Stimulated activated CD8-positive, alpha-beta memory T cell treated with anti-CD3 and anti-CD28 coated beads, Interleukin-15, amount 100 ng/mL, for 1 hour (primary cell): ENCODE data around the gene FPGT.
"Not testable (repeated sequence)": the region's sequence is repeated elsewhere in the genome, so short reads cannot be mapped to it uniquely, and the experiment has no call there.

Source experiments
- DNase-seq: peaks from one replicate; pipeline ENCODE4 v3.0.0-alpha.2; 2020; ENCODE audit warnings: low read depth

The FPGT gene

DNA sequence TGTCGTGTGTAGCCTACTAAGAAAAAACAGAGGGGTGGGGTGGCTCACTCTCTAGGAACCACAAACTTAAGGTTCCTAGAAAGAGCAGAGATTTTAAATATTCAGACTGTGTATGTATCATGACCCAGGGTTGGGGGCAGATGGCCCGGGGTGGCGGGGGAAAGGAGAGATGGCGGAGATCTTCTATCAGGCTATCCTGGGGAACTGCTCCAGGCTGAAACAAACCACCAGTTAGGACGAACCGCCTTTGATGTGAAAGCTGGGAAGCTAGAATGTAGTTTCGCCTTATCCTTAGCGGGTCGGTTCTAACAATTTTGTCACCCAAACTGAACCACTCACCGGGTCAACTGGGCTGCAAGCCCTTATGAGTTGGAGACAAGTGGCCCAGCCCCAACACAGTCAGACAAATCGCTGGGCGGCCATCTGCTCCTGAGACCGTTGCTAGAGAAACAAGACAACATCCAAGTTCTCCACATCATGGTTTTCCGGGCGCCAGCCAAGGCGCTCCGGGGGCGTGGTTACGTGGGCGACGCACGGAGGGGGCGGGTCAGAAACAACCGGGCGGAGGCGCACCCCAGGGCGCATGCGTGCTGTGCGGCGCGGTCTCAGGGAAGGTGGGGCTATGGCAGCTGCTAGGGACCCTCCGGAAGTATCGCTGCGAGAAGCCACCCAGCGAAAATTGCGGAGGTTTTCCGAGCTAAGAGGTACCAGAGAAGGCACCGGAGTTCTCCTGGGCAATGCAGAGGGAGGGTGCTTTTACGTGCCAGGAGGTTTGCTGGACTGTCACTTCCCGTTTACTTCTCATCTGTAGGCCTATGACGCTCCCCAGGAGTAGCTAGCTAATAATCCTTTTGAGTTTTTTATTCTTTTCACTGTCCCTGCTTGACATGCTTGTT, at the start of gene FPGT, which contains the start of gene LRRIQ3:
FPGT (plus strand) TSS at position 586 of the 896 bp plus-strand sequence; CDS start at position 623, 37 bp downstream.
LRRIQ3 (minus strand) TSS at position 520 of the 896 bp plus-strand sequence. CDS start 14,492 bp downstream, outside the sequence.
- DNase-seq: peak; percentile 92

DNA sequence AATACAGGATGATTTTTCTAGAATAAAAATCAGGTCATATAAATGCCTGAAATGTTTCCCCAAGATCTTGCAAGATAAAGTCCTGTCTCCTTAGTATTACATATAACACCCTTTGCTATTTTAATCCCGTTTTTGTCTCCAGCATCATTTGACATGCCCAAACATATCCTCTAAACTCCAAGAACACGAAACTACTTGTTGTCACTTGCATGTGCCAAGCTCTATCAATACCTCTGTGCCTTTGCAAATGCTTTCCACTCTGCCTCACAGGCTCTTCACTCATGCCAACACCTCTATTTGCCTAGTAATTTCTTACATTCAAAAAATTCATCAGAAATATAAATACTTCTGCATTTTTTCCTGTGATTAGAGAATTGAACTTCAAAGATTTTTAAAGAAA, 38.0 kb upstream of the FPGT start:
- no peak for DNase-seq

DNA sequence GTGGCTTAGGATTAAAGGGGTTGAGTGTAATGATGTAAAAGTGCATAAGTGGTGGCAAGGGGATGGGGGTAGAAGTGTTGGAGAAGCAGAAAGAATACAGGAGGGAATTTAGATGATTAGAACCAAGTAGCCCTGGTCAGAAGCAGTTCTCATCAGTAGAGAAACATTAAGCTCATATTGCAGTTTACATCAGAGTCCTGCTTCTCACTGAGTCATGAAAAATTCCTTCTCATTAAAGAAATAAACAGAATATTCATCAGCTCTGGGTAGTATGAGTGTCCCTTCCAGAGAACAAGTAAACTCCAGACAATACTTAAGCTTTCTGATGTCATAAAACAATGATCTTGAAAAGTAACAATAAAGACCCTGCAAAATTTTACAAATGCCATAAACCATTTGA, 36.5 kb upstream of the FPGT start:
- no peak for DNase-seq

DNA sequence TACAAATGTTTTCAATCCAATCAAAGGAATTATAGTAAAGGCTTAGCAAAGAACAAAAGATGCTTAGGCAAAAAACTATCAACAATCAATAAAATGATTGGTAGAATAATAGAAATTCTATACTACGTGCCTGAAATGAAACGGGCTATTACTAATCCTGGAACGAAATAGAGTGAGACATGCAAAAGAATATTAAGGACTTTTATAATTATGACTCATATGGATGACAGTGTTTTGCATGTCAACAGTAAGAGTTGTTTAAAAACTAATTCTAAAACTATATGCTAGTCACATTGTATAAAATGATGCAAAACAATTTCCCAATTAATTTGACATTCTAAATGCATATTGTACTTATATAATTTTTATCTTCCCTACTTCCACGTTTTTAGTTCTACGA, 35.7 kb upstream of the FPGT start:
- no peak for DNase-seq

DNA sequence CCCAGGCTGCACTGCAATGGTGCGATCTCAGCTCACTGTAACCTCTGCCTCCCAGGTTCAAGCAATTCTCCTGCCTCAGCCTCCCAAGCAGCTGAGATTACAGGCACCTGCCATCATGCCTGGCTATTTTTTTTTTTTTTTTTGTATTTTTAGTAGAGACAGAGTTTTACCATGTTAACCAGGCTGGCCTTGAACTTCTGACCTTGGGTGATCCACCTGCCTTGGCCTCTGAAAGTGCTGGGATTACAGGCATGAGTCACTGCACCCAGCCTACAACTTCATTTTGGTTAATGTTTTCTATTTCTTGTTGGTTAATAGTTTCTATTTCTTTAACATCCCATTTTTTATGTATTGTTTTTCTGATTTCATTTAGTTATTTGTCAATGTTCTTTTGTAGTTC, 23.6 kb upstream of the FPGT start:
- DNase-seq: not testable (repeated sequence)

DNA sequence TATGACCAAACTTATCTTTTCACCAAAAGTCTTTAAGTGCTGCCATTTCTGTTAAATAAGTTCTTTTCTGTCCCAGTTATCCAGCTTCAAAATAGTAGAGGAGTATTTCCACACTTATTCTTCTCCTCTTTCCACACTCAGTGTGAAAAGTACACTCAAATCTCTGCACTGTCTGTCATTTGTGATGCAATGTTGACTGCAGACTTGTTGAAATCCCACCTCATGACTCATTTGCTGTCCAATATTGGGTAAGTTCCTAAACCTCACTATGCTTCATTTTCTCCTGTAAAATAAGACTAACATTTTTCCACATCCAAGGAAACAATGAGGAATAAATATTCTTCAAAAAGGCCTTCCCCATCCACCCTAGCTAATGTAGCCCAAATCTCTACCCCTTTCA, 17.6 kb upstream of the FPGT start:
- no peak for DNase-seq

DNA sequence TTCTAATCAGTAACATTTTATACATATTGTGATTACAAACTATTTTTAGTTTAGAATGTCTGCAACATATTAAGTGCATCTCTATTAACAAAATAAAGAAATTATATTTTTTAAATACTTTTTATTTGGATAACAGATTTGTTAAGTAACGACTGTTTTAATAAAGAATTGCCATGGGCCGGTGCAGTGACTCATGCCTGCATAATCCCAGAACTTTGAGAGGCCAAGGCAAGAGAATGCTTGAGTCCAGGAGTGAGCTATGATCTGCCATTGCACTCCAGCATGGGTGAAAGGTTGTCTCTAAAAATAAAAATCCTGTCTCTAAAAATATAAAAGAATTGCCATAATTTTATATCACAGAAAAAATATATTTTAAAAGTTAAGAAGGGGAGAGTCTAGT, 4.1 kb upstream of the FPGT start:
- DNase-seq: no peak

DNA sequence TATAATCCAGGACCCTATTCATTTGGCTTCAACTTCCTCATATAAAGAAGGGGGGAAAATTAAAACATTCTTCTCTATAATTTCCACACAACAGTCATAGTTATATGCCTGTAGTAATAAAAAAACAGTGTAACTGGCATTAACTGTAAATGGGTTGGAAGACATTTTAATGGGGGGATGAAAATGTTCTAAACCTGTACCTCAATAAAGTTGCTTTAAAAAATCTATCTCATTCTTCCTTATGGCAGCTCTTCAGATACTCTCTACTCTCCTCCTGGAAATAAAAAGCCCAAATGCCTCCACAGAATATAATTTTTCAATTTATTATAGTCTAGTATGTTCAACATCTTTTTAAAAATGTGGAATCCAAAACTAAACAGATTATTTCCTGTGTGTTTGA, 2.7 kb upstream of the FPGT start:
- DNase-seq: no peak

DNA sequence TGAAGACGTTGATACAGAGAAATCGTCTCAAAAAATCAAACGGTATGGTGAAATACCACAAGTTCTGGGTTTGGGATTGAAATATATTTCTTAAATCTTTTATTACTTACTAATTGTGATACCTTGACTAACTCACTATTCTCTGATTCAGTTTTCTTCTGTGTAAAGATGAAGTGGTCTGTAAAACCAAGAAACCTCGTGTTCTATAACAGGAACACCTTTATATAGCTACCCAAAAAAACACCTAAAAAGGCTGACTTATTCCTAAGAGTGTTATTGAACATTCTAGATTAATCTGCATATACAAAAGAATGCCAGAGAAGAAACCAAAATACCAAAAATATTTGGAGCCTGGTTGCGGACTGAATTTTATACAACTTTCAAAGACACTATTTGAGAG, 787 bp upstream of the FPGT start:
- no peak for DNase-seq

DNA sequence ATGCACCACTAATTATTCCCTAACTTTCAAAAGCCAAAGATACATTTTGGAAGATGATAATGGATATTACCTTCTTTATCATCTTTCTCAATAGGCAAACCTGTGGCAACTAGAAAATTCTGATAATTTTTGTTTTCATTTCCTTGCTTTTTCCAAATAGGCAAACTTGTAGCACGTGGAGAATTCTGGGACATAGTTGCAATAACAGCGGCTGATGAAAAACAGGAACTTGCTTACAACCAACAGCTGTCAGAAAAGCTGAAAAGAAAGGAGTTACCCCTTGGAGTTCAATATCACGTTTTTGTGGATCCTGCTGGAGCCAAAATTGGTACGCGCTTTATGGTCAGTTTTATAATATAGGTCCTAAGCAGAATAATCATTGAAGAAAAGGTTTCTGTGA, 1.5 kb downstream of the FPGT start:
- no peak for DNase-seq

DNA sequence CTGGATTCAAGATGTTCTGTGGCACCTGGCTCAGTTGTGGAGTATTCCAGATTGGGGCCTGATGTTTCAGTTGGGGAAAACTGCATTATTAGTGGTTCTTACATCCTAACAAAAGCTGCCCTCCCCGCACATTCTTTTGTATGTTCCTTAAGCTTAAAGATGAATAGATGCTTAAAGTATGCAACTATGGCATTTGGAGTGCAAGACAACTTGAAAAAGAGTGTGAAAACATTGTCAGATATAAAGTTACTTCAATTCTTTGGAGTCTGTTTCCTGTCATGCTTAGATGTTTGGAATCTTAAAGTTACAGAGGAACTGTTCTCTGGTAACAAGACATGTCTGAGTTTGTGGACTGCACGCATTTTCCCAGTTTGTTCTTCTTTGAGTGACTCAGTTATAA, 7.2 kb downstream of the FPGT start:
- no peak for DNase-seq

DNA sequence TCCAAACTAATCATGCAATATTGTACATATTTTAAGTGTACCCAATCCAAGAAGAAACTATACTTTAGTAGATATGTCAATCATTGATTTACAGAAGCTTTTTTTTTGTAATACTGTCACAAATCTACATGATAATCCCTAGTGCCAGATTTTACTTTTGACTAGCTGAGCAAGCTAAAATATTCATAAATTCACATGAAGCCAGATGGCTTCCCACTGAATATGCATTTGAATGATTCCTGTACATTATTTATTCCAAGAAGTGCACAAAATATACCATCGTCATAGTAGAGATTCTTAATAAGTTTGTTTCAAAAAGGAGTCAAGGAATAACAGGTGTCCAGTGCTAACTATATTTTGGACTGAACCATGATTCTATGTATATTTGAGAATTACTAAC, 17.2 kb downstream of the FPGT start:
- no peak for DNase-seq

DNA sequence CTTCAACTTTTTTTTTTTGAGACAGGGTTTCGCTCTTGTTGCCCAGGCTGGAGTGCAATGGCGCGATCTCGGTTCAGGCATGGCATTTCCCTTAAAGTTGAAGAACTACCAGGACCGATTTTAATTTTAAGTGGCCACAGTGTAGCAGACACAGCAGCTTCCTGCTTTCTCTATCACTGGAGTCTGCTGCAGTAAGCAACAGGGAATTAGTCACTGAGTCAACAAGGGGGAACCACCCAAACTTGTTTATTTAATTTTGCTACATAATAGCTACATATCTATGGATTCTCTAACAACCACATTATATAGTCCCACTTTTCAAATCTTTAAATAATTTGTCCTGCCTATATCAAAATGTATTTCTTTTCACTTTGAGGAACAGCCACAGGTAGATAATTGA, 24.7 kb downstream of the FPGT start:
- no peak for DNase-seq

DNA sequence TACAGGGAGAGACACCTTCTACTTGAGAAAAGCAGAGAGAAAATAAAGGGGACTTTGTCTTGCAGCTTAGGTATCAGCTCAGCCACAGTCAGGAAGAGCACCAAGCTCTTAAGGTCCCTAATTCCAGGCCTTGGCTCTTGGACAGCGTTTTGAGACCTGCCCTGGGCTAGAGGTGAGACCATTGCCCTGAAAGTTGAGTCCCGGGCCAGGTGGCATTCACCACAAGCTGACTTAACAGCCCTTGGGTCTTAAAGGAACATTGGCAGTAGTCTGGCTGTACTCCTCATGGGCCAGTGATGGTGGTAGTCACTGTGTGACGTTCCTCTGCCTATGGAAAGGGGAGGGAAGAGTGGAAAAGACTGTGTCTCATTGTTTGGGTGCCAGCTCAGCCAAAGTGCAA, 25.4 kb downstream of the FPGT start:
- DNase-seq: no peak

DNA sequence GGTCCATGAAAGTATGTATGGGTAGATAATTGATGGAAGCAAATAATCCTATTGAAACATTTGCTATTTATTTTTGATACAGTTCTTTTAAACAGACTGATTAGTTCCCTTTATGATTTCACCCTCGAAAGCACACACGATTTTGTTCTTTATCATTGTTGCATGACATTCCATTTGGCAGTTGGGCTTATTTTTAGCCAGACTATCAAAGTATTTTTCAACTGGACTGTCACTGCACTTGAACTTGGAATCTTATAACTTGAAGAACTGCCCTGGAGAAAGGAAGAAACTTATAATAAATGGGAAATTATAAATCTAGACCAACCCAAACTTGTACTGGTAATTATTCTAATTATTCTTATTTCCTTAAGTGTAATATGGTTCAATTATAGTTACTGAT, 37.1 kb downstream of the FPGT start, which contains the start of gene TNNI3K:
TNNI3K (plus strand) TSS at position 235 of the 400 bp plus-strand sequence; CDS start at position 300, 65 bp downstream.
- no peak for DNase-seq

DNA sequence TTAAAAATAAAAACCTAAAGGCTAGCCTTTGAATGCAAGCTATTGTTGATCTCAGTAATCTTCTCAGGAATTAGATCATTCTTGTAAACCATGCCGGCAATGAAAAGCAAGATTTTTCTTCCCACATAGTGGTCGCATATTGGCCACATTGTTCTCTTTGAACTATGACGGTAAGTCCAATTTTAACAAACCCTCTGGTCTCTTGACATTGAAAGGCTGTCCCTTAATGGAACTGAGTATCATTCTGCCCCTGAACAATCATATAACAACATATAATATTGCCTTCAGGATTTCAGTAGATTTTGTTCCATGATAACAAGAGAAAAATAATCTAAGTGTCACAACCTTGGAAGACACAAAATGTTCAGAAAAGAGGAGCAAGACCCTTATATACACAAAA, 38.4 kb downstream of the FPGT start:
- no peak for DNase-seq

DNA sequence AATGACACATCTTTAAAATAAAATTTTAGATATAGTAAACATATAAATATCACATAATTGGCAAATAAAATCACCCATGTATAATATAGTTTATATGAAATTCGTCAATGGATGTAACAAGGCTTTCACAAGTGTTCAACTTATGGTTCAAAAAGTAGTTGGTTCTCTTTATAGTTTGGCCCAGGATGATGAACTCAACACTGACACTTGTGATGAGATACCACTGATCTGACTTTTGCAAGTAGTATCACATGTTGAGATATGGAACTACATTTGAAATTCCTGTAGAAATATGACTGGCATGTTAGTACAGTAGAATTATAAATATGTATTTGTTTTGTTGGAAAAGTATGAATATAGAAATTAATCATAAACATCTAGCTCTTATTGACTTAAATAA, 39.0 kb downstream of the FPGT start:
- DNase-seq: no peak

DNA sequence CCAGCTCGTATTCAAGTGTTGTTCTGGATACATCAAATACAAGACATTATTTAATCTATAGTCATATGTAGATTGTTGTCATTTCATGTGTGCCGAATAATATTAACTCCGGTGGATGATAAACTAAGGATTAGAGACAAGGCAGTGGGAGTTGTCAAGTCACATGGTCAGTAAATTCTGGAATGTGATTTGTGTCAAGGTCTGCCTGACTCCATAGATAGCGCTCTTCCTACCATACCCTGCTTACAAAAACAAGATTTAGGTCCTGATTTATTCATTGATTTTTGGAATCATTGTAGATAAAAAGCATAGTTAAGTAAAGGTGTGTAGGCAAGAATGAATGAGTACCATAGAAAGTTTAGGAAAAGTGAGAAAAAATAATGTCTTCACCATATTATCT, 39.7 kb downstream of the FPGT start:
- no peak for DNase-seq

DNA sequence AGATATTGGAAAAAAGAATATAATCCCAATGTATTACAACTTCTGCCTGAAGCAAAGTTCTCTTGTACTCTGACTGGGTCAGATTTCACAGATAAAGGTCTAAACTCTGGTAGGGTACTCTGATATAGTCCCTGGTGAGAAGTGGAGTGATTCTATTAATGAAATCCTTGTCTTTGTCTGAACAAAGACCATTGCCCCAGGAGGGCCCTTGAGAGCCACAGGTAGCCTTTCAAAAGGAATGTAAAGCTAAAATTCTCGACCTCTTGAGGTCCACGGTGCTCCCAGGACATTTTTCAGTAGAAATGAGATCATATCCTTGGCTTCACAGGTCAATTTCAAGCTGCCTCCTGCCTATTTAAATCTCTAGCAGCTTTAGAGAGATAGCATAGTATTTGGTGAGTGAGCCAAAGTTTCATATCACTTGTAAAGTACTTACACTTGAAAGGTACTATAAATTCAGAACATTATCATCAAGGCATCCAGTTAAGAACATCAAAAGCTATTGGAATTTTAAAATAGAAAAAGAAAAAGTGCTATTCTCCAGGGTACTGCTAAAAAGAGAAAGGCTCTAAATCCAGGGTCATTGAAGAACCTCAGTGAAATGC, 47.2 kb downstream of the FPGT start:
- no peak for DNase-seq

DNA sequence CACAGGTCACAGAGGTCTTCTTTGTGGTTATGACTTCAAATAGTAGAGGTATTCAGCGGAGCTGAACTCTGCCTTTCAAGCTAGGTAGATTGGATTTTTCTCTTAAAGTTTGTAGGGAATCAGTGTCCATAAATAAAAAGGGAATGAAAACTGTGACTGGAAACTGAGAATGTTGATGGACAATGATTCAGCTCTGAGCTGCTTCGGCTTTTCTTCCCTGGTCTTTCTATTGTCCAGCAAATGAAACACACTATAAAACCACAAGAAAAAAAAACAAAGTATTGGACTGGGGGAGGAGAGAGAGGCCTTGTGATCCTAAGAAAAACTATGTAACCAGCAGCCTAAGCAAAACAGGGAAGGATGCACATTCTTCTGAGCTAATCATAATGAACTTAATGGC, 48.3 kb downstream of the FPGT start:
- DNase-seq: no peak

DNA sequence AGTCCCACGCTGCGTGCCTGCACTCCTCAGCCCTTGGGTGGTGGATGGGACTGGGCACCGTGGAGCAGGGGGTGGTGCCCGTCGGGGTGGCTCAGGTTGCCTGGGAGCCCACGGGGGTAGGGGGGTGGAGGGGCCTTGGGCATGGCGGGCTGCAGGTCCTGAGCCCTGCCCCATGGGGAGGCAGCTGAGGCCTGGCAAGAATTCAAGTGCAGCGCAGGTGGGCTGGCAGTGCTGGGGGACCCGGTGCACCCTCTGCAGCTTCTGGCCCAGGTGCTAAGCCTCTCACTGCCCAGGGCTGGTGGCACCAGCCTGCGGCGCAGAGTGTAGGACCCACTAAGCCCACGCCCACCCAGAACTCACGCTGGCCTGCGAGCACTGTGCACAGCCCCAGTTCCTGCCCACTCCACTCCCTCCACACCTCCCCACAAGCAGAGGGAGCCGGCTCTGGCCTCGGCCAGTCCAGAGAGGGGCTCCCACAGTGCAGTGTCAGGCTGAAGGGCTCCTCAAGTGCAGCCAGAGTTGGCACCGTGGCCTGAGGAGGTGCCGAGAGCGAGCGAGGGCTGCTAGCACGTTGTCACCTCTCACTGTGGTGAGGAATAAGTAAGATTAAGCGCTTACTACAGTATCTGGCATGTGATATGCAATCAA, 50.0 kb downstream of the FPGT start:
- no peak for DNase-seq

DNA sequence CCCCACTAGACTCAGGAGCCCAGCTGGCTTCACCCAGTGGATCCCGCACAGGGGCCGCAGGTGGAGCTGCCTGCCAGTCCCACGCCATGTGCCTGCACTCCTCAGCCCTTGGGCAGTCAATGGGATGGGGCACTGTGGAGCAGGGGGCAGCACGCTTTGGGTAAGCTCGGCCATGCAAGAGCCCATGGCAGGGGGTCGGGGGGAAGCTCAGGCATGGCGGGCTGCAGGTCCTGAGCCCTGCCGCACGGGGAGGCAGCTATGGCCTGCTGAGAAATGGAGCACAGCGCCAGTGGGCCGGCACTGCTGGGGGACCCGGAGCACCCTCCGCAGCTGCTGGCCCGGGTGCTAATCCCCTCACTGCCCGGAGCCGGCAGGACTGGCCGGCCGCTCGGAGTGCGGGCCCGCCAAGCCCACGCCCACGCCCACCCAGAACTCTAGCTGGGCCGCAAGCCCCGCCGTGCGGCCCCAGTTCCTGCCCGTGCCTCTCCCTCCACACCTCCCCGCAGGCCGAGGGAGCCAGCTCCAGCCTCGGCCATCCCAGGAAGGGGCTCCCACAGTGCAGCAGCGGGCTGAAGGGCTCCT, 55.3 kb downstream of the FPGT start:
- DNase-seq: not testable (repeated sequence)
